Measurements from ENCODE around the gene PPIG. TPM values are rescaled to one million over a fixed set of nuclear protein-coding genes. Genes with fewer than 3 reads are reported as not detected.
"Not testable (repeated sequence)": the region's sequence is repeated elsewhere in the genome, so short reads cannot be mapped to it uniquely, and the experiment has no call there.

The PPIG gene
- total RNA-seq, 1 donor from 2014 or later, result 25.6 TPM

- not testable (repeated sequence) for H3K36me3 ChIP-seq (ENCODE audit: control insufficient read depth in 3 of 3, insufficient read depth in 3 of 3, low read length in 3 of 3); H3K4me3 ChIP-seq (ENCODE audit: low read length in 3 of 3); H3K4me1 ChIP-seq (ENCODE audit: control insufficient read depth in 3 of 3, insufficient read depth in 3 of 3, low read length in 3 of 3); H3K27me3 ChIP-seq (ENCODE audit: control insufficient read depth in 3 of 3, insufficient read depth in 3 of 3, low read length in 3 of 3); H3K9ac ChIP-seq (ENCODE audit: low read depth in 1 of 3, low read length in 3 of 3); H3K27ac ChIP-seq (ENCODE audit: low read depth, low read length); H3K9me3 ChIP-seq (ENCODE audit: control insufficient read depth in 3 of 3, low read length in 3 of 3)
Observed at GRCh38 chr2:169570752-169571151, 13.4 kb upstream of the PPIG start.

- H3K4me3 ChIP-seq (ENCODE audit: low read length in 3 of 3), result no peak overlapping the region
- H3K9ac ChIP-seq (ENCODE audit: low read depth in 1 of 3, low read length in 3 of 3), result no peak overlapping the region
- no peaks in the 10 kb centered on the region for H3K27me3 ChIP-seq (ENCODE audit: control insufficient read depth in 3 of 3, insufficient read depth in 3 of 3, low read length in 3 of 3)
- peaks cover 3 to 7% (median 6%) of the 10 kb centered on the region in 3 donors for H3K4me1 ChIP-seq (ENCODE audit: control insufficient read depth in 3 of 3, insufficient read depth in 3 of 3, low read length in 3 of 3)
- no peak overlapping the region for H3K27ac ChIP-seq (ENCODE audit: low read depth, low read length)
- H3K9me3 ChIP-seq (ENCODE audit: control insufficient read depth in 3 of 3, low read length in 3 of 3), result no peaks in the 10 kb centered on the region
- no peaks in the 10 kb centered on the region for H3K36me3 ChIP-seq (ENCODE audit: control insufficient read depth in 3 of 3, insufficient read depth in 3 of 3, low read length in 3 of 3)
Observed at GRCh38 chr2:169571571-169571970, 12.6 kb upstream of the PPIG start.

GRCh38 chr2:169572189-169572588, 12.0 kb upstream of the PPIG start:
- H3K4me1 ChIP-seq (ENCODE audit: control insufficient read depth in 3 of 3, insufficient read depth in 3 of 3, low read length in 3 of 3), result peaks cover 3 to 7% (median 6%) of the 10 kb centered on the region in 3 donors

GRCh38 chr2:169572821-169573159, 11.4 kb upstream of the PPIG start:
- Histone ChIP-seq H3K4me3 (ENCODE audit: low read length in 3 of 3) (peak overlapping the region; percentile 74 to 99 (median 93)), H3K4me1 (ENCODE audit: control insufficient read depth in 3 of 3, insufficient read depth in 3 of 3, low read length in 3 of 3) (peaks cover 3 to 7% (median 6%) of the 10 kb centered on the region in 3 donors), H3K9me3 (ENCODE audit: control insufficient read depth in 3 of 3, low read length in 3 of 3) (no peaks in the 10 kb centered on the region), H3K36me3 (ENCODE audit: control insufficient read depth in 3 of 3, insufficient read depth in 3 of 3, low read length in 3 of 3) (no peaks in the 10 kb centered on the region), H3K9ac (ENCODE audit: low read depth in 1 of 3, low read length in 3 of 3) (peak overlapping the region in 2 of 3 donors; percentile 86 to 87), H3K27ac (ENCODE audit: low read depth, low read length) (peak overlapping the region; percentile 66), H3K27me3 (ENCODE audit: control insufficient read depth in 3 of 3, insufficient read depth in 3 of 3, low read length in 3 of 3) (no peaks in the 10 kb centered on the region)

More at GRCh38 chr2:169572189-169572588, 12.0 kb upstream of the PPIG start:
- Histone ChIP-seq H3K9ac (ENCODE audit: low read depth in 1 of 3, low read length in 3 of 3) (no peak overlapping the region), H3K4me3 (ENCODE audit: low read length in 3 of 3) (no peak overlapping the region), H3K27me3 (ENCODE audit: control insufficient read depth in 3 of 3, insufficient read depth in 3 of 3, low read length in 3 of 3) (no peaks in the 10 kb centered on the region), H3K27ac (ENCODE audit: low read depth, low read length) (no peak overlapping the region), H3K9me3 (ENCODE audit: control insufficient read depth in 3 of 3, low read length in 3 of 3) (no peaks in the 10 kb centered on the region), H3K36me3 (ENCODE audit: control insufficient read depth in 3 of 3, insufficient read depth in 3 of 3, low read length in 3 of 3) (no peaks in the 10 kb centered on the region)

GRCh38 chr2:169573160-169573973, 10.8 kb upstream of the PPIG start, which contains the start of gene FASTKD1:
Gene FASTKD1, minus strand, starts transcription at chr2:169573865. Its CDS starts 1,836 bp downstream, at chr2:169572029.
- H3K4me3 ChIP-seq (ENCODE audit: low read length in 3 of 3), result peak within 1 kb of the TSS; percentile 74 to 99 (median 93)
- no peaks in the 10 kb centered on the region for H3K36me3 ChIP-seq (ENCODE audit: control insufficient read depth in 3 of 3, insufficient read depth in 3 of 3, low read length in 3 of 3)
- H3K9me3 ChIP-seq (ENCODE audit: control insufficient read depth in 3 of 3, low read length in 3 of 3), result no peaks in the 10 kb centered on the region
- H3K9ac ChIP-seq (ENCODE audit: low read depth in 1 of 3, low read length in 3 of 3), result peak within 1 kb of the TSS; percentile 80 to 87 (median 86)
- H3K4me1 ChIP-seq (ENCODE audit: control insufficient read depth in 3 of 3, insufficient read depth in 3 of 3, low read length in 3 of 3), result peaks cover 3 to 7% (median 6%) of the 10 kb centered on the region in 3 donors
- peak within 1 kb of the TSS; percentile 66 for H3K27ac ChIP-seq (ENCODE audit: low read depth, low read length)
- H3K27me3 ChIP-seq (ENCODE audit: control insufficient read depth in 3 of 3, insufficient read depth in 3 of 3, low read length in 3 of 3), result no peaks in the 10 kb centered on the region

GRCh38 chr2:169573974-169574299, 10.2 kb upstream of the PPIG start:
- peak overlapping the region; percentile 66 for H3K27ac ChIP-seq (ENCODE audit: low read depth, low read length)
- H3K9ac ChIP-seq (ENCODE audit: low read depth in 1 of 3, low read length in 3 of 3), result peak overlapping the region in 2 of 3 donors; percentile 80 to 86

GRCh38 chr2:169574539-169574938, 9.6 kb upstream of the PPIG start:
- H3K4me1 ChIP-seq (ENCODE audit: control insufficient read depth in 3 of 3, insufficient read depth in 3 of 3, low read length in 3 of 3); H3K36me3 ChIP-seq (ENCODE audit: control insufficient read depth in 3 of 3, insufficient read depth in 3 of 3, low read length in 3 of 3); H3K4me3 ChIP-seq (ENCODE audit: low read length in 3 of 3); H3K9me3 ChIP-seq (ENCODE audit: control insufficient read depth in 3 of 3, low read length in 3 of 3); H3K27ac ChIP-seq (ENCODE audit: low read depth, low read length); H3K27me3 ChIP-seq (ENCODE audit: control insufficient read depth in 3 of 3, insufficient read depth in 3 of 3, low read length in 3 of 3); H3K9ac ChIP-seq (ENCODE audit: low read depth in 1 of 3, low read length in 3 of 3): not testable (repeated sequence)

More at GRCh38 chr2:169573974-169574299, 10.2 kb upstream of the PPIG start:
- no peaks in the 10 kb centered on the region for H3K27me3 ChIP-seq (ENCODE audit: control insufficient read depth in 3 of 3, insufficient read depth in 3 of 3, low read length in 3 of 3)
- peaks cover 3 to 7% (median 6%) of the 10 kb centered on the region in 3 donors for H3K4me1 ChIP-seq (ENCODE audit: control insufficient read depth in 3 of 3, insufficient read depth in 3 of 3, low read length in 3 of 3)
- no peaks in the 10 kb centered on the region for H3K9me3 ChIP-seq (ENCODE audit: control insufficient read depth in 3 of 3, low read length in 3 of 3)
- H3K36me3 ChIP-seq (ENCODE audit: control insufficient read depth in 3 of 3, insufficient read depth in 3 of 3, low read length in 3 of 3), result no peaks in the 10 kb centered on the region
- peak overlapping the region; percentile 74 to 99 (median 93) for H3K4me3 ChIP-seq (ENCODE audit: low read length in 3 of 3)

- H3K27ac ChIP-seq (ENCODE audit: low read depth, low read length); H3K27me3 ChIP-seq (ENCODE audit: control insufficient read depth in 3 of 3, insufficient read depth in 3 of 3, low read length in 3 of 3); H3K9me3 ChIP-seq (ENCODE audit: control insufficient read depth in 3 of 3, low read length in 3 of 3); H3K36me3 ChIP-seq (ENCODE audit: control insufficient read depth in 3 of 3, insufficient read depth in 3 of 3, low read length in 3 of 3); H3K4me1 ChIP-seq (ENCODE audit: control insufficient read depth in 3 of 3, insufficient read depth in 3 of 3, low read length in 3 of 3); H3K4me3 ChIP-seq (ENCODE audit: low read length in 3 of 3); H3K9ac ChIP-seq (ENCODE audit: low read depth in 1 of 3, low read length in 3 of 3): not testable (repeated sequence)
Observed at GRCh38 chr2:169575264-169575663, 8.9 kb upstream of the PPIG start.

- Histone ChIP-seq H3K4me1 (ENCODE audit: control insufficient read depth in 3 of 3, insufficient read depth in 3 of 3, low read length in 3 of 3) (no peaks in the 10 kb centered on the region), H3K27ac (ENCODE audit: low read depth, low read length) (no peak overlapping the region), H3K4me3 (ENCODE audit: low read length in 3 of 3) (no peak overlapping the region), H3K9me3 (ENCODE audit: control insufficient read depth in 3 of 3, low read length in 3 of 3) (no peaks in the 10 kb centered on the region), H3K9ac (ENCODE audit: low read depth in 1 of 3, low read length in 3 of 3) (no peak overlapping the region), H3K36me3 (ENCODE audit: control insufficient read depth in 3 of 3, insufficient read depth in 3 of 3, low read length in 3 of 3) (no peaks in the 10 kb centered on the region), H3K27me3 (ENCODE audit: control insufficient read depth in 3 of 3, insufficient read depth in 3 of 3, low read length in 3 of 3) (no peaks in the 10 kb centered on the region)
Observed at GRCh38 chr2:169579044-169579443, 5.1 kb upstream of the PPIG start.

- H3K4me3 ChIP-seq (ENCODE audit: low read length in 3 of 3); H3K36me3 ChIP-seq (ENCODE audit: control insufficient read depth in 3 of 3, insufficient read depth in 3 of 3, low read length in 3 of 3); H3K27ac ChIP-seq (ENCODE audit: low read depth, low read length): not testable (repeated sequence)
Observed at GRCh38 chr2:169582552-169583266, 1.4 kb upstream of the PPIG start.

More at GRCh38 chr2:169582552-169583266, 1.4 kb upstream of the PPIG start:
- peaks cover 7 to 19% (median 16%) of the 10 kb centered on the region in 3 donors for H3K4me1 ChIP-seq (ENCODE audit: control insufficient read depth in 3 of 3, insufficient read depth in 3 of 3, low read length in 3 of 3)
- not testable (repeated sequence) for H3K9me3 ChIP-seq (ENCODE audit: control insufficient read depth in 3 of 3, low read length in 3 of 3); H3K27me3 ChIP-seq (ENCODE audit: control insufficient read depth in 3 of 3, insufficient read depth in 3 of 3, low read length in 3 of 3); H3K9ac ChIP-seq (ENCODE audit: low read depth in 1 of 3, low read length in 3 of 3)
